ENCODE measurements around the gene SENP6. TPM values are rescaled to one million over a fixed set of nuclear protein-coding genes. Genes with fewer than 3 reads are reported as not detected.

The SENP6 gene
- total RNA-seq, 1 experiment from 2014 or later, result 116 TPM

DNA sequence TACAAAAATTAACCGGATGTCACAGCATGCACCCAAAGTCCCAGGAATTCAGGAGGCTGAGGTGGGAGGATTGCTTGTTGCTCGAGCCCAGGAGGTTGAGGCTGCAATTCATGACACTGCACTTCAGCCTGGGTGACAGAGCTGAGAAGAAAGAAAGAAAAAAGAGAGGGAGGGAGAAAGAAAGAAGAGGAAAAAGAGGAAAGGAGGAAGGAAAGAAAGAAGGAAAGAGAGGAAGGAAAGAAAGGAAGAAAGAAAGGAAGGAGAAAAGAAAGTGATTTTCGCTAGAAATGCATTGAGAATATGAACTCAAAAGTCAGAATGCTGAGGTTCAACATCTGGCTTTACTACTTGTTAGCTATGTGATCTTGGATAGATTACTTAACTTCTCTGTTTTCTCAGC lies 6.6 kb downstream of the SENP6 start:
- WGBS (ENCODE audit: extremely low coverage, insufficient read length, low lambda C conversion rate), result no CpG with 5 or more reads among the region's 3 CpGs
- H3K27ac Mint-ChIP-seq, result peak overlapping the region; percentile 74 to 91 (median 86); a peak in 4 of 7 replicates
- H4K20me1 ChIP-seq (ENCODE audit: control insufficient read depth, insufficient read depth, insufficient read length), result no peaks in the 10 kb centered on the region
- no peak overlapping the region for H3K56ac ChIP-seq (ENCODE audit: insufficient read length, low read depth, low read length)
- H3K36me3 Mint-ChIP-seq (ENCODE audit: insufficient read depth in 1 of 3, low read depth in 3 of 3), result peaks cover 0 to 10% (median 4%) of the 10 kb centered on the region in 3 experiments; a peak in 4 of 7 replicates
- H3K4ac ChIP-seq (ENCODE audit: low read depth, low read length), result no peak overlapping the region
- no peak overlapping the region for H3K23ac ChIP-seq (ENCODE audit: insufficient read length, low read depth, low read length)
- H4K8ac ChIP-seq (replicated peaks; ENCODE audit: insufficient read length, low read depth, low read length), result no peak overlapping the region
- H2BK120ac ChIP-seq (ENCODE audit: low read depth, low read length, poor library complexity, severe bottlenecking), result no peak overlapping the region
- H3K9me3 ChIP-seq (ENCODE audit: control insufficient read depth, low read depth, low read length), result no peaks in the 10 kb centered on the region
- no peaks in the 10 kb centered on the region for H3K27me3 Mint-ChIP-seq (ENCODE audit: low read depth)
- H3K4me3 Mint-ChIP-seq, result no peak overlapping the region
- no peak overlapping the region for H3K14ac ChIP-seq (ENCODE audit: insufficient read depth, low read length)
- H2AFZ ChIP-seq (ENCODE audit: low read length), result no peak overlapping the region
- H3K9ac ChIP-seq (ENCODE audit: extremely low read depth, insufficient read length, low read length), result no peak overlapping the region
- TF ChIP-seq CTCF (conservative IDR thresholded peaks at IDR 0.05), result no peak
- H4K5ac ChIP-seq (ENCODE audit: insufficient read length, low read depth, low read length), result no peak overlapping the region
- H3K4me1 ChIP-seq (ENCODE audit: insufficient read depth, low read length), result peaks cover 4% of the 10 kb centered on the region; the same call in 1 of the 2 replicates
- H4K91ac ChIP-seq (ENCODE audit: insufficient read length, low read depth, low read length), result no peak overlapping the region
- no peaks in the 10 kb centered on the region for H3K27me3 ChIP-seq (ENCODE audit: insufficient read depth, low read length)
- H3K79me1 ChIP-seq (ENCODE audit: insufficient read depth, low read depth, low read length, poor library complexity, severe bottlenecking), result peaks cover 10% of the 10 kb centered on the region
- no peaks in the 10 kb centered on the region for H3K9me3 Mint-ChIP-seq
- H3K4me1 Mint-ChIP-seq, result peaks cover 66% of the 10 kb centered on the region in 2 experiments
- H3K79me2 ChIP-seq (ENCODE audit: insufficient read depth, low read length), result peaks cover 76% of the 10 kb centered on the region
- H2BK12ac ChIP-seq (ENCODE audit: insufficient read length, low read depth, low read length), result no peak overlapping the region
- no peak overlapping the region for H2BK5ac ChIP-seq (ENCODE audit: insufficient read length, low read length)
- no peak for DNase-seq
- H3K18ac ChIP-seq (ENCODE audit: insufficient read length, low read depth, low read length), result no peak overlapping the region
- H3K27ac ChIP-seq (ENCODE audit: insufficient read length, low read depth, low read length), result no peak overlapping the region
- H2AK5ac ChIP-seq (ENCODE audit: insufficient read length, low read length), result no peak overlapping the region
- H2BK20ac ChIP-seq (ENCODE audit: low read depth, low read length, poor library complexity, severe bottlenecking), result no peak overlapping the region
- no peaks in the 10 kb centered on the region for H3K23me2 ChIP-seq (ENCODE audit: insufficient read length, low read depth, low read length, poor library complexity, severe bottlenecking)
- H2BK15ac ChIP-seq (ENCODE audit: low read depth, low read length), result no peak overlapping the region
- no peak overlapping the region for H3T11ph ChIP-seq (ENCODE audit: low read length)
- H3K4me2 ChIP-seq (ENCODE audit: insufficient read depth, insufficient read length, low read length), result no peak overlapping the region

Data from H9 (cell line).